GM12865 (cell line): Measurements from ENCODE around the gene AQP7.
"Not testable (repeated sequence)": the region's sequence is repeated elsewhere in the genome, so short reads cannot be mapped to it uniquely, and the experiment has no call there.

Source experiments
- DNase-seq: peaks from one replicate; pipeline ENCODE4 v3.0.0; 2010; ENCODE audit warnings: low read depth
- H3K4me3 ChIP-seq: 2 replicates; pipeline ENCODE4 v1.5.1; 2011; ENCODE audit warnings: mild to moderate bottlenecking, low read depth, low read length, control low read depth
- TF ChIP-seq, protein P1 (sequence below): IDR thresholded peaks from 2 replicates; pipeline ENCODE4 v1.5.1; 2011; ENCODE audit warnings: low read length, control low read depth, low read depth, inconsistent platforms; ENCODE audit not compliant: insufficient read depth; ENCODE audit errors: missing control alignments

Gene AQP7

DNA sequence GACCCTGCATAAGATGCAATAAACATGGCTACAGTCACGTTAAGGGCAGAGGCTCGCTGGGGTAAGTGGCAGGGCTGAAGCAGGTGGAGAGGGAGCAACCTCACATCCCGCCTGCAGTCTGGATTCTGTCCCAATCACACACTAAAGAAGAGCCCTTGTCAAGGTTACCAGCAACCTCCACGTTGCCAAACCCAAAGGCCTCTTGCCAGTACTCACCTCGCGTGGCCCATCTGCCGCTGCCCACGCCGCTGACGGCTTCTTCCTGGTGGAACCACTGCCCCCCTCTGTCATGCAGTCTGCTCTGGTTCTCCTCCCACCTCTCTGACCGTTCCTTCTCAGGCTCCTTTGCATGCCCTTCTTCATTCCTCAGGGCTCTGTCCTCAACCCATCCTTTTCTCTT lies 8.8 kb downstream of the AQP7 start:
- DNase-seq, result no peak
- H3K4me3 ChIP-seq, result no peak overlapping the region
- TF ChIP-seq, protein P1, sequence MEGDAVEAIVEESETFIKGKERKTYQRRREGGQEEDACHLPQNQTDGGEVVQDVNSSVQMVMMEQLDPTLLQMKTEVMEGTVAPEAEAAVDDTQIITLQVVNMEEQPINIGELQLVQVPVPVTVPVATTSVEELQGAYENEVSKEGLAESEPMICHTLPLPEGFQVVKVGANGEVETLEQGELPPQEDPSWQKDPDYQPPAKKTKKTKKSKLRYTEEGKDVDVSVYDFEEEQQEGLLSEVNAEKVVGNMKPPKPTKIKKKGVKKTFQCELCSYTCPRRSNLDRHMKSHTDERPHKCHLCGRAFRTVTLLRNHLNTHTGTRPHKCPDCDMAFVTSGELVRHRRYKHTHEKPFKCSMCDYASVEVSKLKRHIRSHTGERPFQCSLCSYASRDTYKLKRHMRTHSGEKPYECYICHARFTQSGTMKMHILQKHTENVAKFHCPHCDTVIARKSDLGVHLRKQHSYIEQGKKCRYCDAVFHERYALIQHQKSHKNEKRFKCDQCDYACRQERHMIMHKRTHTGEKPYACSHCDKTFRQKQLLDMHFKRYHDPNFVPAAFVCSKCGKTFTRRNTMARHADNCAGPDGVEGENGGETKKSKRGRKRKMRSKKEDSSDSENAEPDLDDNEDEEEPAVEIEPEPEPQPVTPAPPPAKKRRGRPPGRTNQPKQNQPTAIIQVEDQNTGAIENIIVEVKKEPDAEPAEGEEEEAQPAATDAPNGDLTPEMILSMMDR, result no peak

DNA sequence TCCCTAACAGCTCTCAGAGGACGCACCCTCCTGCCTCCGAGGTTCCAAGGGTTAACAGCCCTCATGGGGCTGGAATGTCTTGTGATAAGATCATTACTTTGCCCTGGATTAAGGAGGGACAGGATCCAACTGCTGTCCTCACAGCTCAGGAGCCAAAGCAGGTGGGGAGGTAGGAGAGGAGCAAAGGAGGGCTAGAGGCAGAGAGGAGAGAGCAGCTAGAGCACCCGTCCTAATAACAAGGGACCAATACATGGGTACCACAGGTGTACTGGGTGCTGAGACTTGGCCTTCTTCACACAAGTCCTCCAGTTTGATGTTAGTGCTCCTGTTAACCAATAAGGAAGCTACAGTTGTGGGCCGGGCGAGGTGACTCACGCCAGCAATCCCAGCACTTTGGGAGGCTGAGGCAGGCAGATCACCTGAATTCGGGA lies 9.8 kb downstream of the AQP7 start:
- not testable (repeated sequence) for DNase-seq, H3K4me3 ChIP-seq

DNA sequence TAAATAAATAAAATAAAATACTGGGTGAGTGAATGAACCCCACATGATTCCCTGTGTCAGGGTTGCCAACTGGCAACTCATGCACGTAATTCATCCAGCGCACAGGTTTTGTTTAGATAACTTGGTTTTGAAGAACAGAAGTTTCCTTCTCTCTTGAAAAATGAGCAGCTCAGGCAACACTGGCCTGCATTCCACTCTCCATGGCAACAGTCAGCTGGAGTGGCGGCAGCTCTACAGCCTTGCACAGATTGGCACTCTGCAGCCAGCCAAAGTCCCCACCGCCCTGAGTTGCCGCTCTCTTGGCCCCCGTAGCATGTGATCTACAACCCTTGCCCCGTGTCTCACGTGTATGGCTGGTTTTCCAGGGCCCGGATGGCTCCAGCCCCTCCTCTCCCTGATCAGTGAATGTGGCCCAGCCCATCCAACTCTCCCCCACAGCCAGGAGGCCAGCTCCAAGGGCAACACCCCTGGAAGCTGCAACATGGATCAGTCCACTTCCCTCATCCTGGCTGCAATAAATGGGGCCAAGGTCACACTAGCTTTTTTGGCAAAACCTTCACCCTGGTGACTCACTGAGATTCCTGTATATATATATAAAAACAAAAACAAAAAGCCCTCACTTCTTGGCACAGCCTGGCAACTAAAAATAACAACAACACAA lies 11.1 kb downstream of the AQP7 start:
- not testable (repeated sequence) for H3K4me3 ChIP-seq, DNase-seq

DNA sequence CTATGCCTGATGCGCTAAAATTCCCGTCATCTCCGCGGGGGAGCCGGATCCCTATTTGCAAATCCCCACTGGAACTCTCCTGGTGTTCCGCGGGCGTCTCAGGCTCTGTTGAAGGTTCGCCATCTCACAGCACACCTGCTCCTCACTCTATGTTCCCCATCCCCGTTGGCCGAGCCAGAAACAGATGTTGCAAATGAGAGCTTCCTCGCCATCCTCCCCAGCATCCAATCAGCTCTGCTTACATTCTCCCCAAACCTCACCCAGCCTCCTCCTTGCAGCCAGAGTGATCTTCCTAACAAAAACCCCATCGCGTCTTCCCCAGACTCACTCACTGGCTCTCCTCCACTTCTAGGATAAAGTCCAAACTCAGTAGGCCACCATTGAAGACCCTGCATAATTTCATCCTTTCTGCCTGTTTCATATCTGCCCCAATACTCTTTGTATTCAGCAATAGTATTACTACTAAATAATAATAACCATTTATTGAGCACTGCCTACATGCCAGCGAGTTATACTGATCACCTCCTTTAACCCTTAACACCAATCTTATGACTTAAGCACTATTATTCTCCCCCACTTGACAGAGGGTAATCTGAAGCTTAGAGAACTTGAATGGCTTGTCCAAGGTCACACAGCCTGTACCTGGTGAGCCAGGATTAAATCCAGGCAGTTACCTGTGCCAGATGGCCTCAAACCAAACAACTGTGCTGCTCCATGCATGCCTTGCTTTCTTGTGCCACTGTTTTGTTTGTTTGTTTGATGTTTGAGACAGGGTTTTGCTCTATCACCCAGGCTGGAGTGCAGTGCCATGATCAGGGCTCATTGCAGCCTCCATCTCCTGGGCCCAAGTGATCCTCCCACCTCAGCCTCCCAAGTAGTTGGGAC lies 14.0 kb downstream of the AQP7 start:
- TF ChIP-seq, protein P1, result no peak
- no peak overlapping the region for H3K4me3 ChIP-seq
- DNase-seq, result no peak

DNA sequence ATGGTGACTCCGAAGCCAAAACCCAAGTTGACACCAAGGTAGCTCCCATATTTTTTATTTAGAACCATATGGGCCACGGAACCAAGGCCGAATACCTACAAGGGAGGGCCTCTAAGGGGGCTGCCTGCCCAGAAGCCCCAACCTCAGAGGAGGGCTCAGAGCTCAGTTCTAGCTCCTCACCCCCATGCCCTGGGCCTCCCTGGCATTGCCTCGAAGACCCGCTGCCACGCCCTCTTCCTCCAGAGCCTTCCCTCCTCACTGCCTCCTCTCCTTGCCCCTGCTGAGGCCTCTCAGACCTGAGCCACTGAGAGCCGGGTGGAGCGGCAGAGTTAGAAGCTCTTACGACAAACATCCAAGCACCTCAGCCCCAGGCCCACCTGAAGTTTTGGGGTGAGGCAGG lies 15.4 kb downstream of the AQP7 start:
- not testable (repeated sequence) for DNase-seq, H3K4me3 ChIP-seq

DNA sequence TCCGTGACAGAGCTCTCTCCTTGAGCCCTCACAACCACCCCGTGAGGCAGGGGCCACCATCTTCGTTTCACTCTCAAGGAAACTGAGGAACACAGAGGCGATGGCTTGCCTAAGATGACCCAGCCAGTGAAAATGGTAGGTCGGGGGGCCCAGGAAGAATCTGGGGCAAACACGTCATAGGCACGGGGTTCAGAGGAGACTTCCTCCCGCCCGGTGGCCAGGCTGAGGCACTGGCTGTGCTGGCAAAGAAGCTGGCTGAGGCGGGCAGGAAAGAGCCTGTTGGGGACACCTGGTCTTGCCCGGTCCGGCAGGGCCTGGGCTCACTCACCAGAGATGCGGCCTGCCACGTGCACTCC lies 15.7 kb downstream of the AQP7 start:
- DNase-seq, H3K4me3 ChIP-seq: not testable (repeated sequence)

DNA sequence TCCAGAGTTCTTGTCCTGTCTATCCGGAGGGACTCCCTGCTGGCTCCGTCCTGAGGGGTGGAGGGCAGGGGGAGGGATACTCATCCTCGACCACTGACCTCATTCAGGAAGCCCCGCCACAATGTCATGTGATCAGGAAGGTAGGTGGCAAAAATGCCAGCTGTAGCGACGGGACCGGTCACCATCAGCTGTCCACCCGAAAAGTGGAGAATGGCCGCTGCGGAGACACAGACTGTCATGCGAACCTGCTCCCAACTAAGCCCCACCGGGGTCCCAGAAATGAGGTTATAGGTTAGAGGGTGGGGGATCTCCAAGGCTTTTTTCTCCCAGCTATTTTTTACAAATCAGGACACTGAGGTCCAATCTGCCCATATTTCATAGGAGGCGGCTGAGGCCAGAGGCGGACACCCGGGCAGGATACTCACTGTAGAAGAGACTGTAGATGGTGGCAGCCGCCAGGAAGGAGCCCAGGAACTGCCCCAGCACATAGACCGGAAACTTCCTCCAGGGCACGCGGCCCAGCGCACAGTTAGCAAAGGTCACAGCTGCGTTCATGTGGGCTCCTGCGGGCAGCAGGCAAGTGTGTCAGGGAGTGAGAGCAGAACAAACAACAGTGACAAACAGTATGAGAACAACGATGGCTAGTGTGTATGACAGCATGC lies 16.3 kb downstream of the AQP7 start:
- not testable (repeated sequence) for H3K4me3 ChIP-seq, DNase-seq

DNA sequence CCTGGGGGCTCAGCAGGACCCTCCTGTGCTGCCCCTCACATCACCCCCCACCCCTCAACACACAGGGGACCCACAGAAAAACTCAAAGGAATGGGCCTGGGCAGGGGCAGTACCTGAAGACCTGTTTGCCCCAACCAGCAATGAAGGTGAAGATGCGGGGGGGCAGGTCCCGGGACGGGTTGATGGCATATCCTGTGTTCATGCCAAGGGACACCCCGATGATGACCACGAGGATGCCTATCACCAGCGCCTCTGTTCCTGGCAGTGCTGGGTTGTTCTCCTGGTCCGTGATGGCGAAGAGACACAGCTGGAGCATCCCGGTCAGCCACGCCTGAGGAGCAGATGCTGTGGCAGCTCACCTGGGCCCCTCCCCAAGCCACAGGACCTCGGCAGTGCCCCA lies 16.8 kb downstream of the AQP7 start:
- not testable (repeated sequence) for DNase-seq, H3K4me3 ChIP-seq

DNA sequence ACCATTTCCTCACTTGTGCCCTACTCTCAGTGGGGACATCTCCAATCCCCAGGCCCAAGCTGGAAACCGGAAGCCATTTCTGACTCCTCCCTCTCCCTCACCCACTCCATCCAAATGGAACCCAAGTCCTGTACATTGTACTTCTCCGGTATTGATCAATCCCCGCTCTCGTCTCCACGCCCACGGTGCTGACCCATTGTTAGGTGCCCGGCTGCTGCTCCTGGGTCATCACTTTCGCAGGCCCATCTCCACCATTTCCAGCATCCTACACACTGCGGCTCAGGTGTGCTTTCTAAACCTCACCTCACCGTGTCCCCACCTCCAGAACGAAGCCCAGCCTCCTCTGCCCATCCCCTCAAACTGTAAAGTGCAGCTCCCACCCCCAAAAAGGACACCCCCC lies 19.0 kb downstream of the AQP7 start:
- H3K4me3 ChIP-seq, DNase-seq: not testable (repeated sequence)

DNA sequence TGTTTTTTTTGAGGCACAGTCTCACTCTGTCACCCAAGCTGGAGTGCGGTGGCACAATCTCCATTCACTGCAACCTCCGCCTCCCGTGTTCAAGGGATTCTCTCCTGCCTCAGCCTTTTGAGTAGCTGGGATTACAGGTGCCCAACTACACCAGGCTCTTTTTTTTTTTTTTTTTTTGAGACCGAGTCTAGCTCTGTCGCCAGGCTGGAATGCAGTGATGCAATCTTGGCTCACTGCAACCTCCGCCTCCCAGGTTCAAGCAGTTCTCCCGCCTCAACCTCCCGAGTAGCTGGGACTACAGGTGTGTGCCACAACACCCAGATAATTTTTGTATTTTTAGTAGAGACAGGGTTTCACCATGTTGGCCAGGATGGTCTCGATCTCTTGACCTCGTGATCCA lies 20.0 kb downstream of the AQP7 start:
- not testable (repeated sequence) for H3K4me3 ChIP-seq, DNase-seq

DNA sequence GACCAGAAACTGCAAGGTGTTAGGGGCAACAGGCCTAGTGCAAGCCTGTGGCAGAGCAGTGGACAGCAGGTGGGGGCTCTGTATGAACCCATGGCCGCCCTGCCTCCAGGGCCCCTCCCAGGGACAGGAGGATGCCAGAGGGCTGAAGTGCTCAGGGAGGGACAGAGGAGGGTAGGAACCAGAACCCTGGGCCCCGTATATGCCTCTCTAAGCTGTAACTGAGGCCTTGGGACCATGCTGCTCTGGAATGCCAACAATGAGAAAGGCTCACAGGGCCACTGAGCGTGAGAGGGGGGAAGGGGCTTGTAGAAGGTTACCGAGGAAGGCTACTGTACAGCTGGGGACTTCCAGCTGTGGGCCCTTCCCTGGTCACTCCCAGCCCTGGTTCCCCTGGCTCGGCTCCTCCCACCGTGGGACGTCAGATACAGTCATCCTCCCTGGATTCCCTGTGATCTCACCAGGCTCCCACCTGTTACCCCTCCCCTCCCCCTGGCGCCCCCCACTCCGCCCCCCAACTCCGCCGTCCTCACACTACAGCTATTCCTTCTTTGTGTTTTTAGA lies 21.1 kb downstream of the AQP7 start:
- TF ChIP-seq, protein P1, result no peak
- no peak overlapping the region for H3K4me3 ChIP-seq
- DNase-seq, result no peak
